Liver (tissue), 3 donors: ENCODE results near the gene ZSWIM6.

Experiments
- ATF3 ChIP-seq: IDR thresholded peaks from 2 replicates; pipeline ENCODE4 v1.6.1; 2016; ENCODE audit warnings: antibody characterized with exemption
- CTCF ChIP-seq: fragments of 150-350 bp; IDR thresholded peaks from 2 replicates; pipeline ENCODE4 v1.5.1; 2017; ENCODE audit warnings: improper control_type of control experiment, low read depth, low read length; ENCODE audit not compliant: missing input control
- EGR1 ChIP-seq, 2 donors: IDR thresholded peaks; 2 replicates each; pipeline ENCODE4 v1.6.1; 2016 to 2018; ENCODE audit warnings: antibody characterized with exemption in 2 of 2, low read depth in 2 of 2
- GABPA ChIP-seq, 2 donors: IDR thresholded peaks in 1 of 2; conservative IDR thresholded peaks in 1 of 2; 2 replicates each; pipeline ENCODE4 v1.6.1; 2016; ENCODE audit warnings: antibody characterized with exemption in 2 of 2, mild to moderate bottlenecking in 1 of 2, moderate library complexity in 1 of 2
- HNF4A ChIP-seq, 2 donors: conservative IDR thresholded peaks; 2 replicates each; pipeline ENCODE4 v1.6.1; 2016; ENCODE audit warnings: antibody characterized with exemption in 2 of 2, mild to moderate bottlenecking in 2 of 2
- HNF4G ChIP-seq: IDR thresholded peaks from 2 replicates; pipeline ENCODE4 v1.6.1; 2016; ENCODE audit warnings: antibody characterized with exemption
- JUND ChIP-seq, 2 donors: IDR thresholded peaks; 2 replicates each; pipeline ENCODE4 v1.6.1; 2016; ENCODE audit warnings: antibody characterized with exemption in 2 of 2
- MAX ChIP-seq: IDR thresholded peaks from 2 replicates; pipeline ENCODE4 v1.6.1; 2016; ENCODE audit warnings: antibody characterized with exemption
- RXRA ChIP-seq, 2 donors: IDR thresholded peaks; 2 replicates each; pipeline ENCODE4 v1.6.1; 2017 to 2018; ENCODE audit warnings: antibody characterized with exemption in 2 of 2, mild to moderate bottlenecking in 1 of 2
- TAF1 ChIP-seq: conservative IDR thresholded peaks from 2 replicates; pipeline ENCODE4 v1.6.1; 2016; ENCODE audit warnings: antibody characterized with exemption, mild to moderate bottlenecking
- YY1 ChIP-seq: IDR thresholded peaks from 2 replicates; pipeline ENCODE4 v1.6.1; 2016; ENCODE audit warnings: antibody characterized with exemption, mild to moderate bottlenecking
- TF ChIP-seq, protein P1 (sequence below): IDR thresholded peaks from 2 replicates; pipeline ENCODE4 v1.6.1; 2016; ENCODE audit warnings: antibody characterized with exemption, mild to moderate bottlenecking
- donor health status: healthy.
- donor health status: healthy.

DNA sequence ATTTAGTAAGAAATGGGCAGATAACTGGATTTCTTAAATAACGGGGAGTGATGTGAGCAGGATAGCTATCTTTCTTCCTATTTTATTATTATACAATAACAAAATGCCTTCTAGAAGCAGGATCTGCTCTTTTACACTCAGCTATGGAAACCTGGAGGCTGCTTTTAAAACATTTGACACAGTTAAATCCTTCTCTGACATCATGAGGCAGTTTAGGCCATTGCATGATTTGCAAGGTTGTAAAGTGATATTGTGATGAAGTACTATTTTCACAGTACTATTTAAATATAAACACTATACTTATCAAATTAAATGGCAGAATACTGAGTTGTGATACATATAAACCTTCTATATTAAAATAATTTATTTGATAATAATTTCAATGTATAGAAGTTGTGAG, 93.9 kb downstream of the ZSWIM6 start:
- no peak for TF ChIP-seq CTCF
- TF ChIP-seq, protein P1, sequence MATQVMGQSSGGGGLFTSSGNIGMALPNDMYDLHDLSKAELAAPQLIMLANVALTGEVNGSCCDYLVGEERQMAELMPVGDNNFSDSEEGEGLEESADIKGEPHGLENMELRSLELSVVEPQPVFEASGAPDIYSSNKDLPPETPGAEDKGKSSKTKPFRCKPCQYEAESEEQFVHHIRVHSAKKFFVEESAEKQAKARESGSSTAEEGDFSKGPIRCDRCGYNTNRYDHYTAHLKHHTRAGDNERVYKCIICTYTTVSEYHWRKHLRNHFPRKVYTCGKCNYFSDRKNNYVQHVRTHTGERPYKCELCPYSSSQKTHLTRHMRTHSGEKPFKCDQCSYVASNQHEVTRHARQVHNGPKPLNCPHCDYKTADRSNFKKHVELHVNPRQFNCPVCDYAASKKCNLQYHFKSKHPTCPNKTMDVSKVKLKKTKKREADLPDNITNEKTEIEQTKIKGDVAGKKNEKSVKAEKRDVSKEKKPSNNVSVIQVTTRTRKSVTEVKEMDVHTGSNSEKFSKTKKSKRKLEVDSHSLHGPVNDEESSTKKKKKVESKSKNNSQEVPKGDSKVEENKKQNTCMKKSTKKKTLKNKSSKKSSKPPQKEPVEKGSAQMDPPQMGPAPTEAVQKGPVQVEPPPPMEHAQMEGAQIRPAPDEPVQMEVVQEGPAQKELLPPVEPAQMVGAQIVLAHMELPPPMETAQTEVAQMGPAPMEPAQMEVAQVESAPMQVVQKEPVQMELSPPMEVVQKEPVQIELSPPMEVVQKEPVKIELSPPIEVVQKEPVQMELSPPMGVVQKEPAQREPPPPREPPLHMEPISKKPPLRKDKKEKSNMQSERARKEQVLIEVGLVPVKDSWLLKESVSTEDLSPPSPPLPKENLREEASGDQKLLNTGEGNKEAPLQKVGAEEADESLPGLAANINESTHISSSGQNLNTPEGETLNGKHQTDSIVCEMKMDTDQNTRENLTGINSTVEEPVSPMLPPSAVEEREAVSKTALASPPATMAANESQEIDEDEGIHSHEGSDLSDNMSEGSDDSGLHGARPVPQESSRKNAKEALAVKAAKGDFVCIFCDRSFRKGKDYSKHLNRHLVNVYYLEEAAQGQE = no peak
- no peak for TF ChIP-seq TAF1
- TF ChIP-seq RXRA (IDR thresholded peaks at IDR 0.05) = no peak
- TF ChIP-seq YY1 = no peak
- TF ChIP-seq ATF3 = no peak
- TF ChIP-seq EGR1 (IDR thresholded peaks at IDR 0.05; ENCODE audit: low read depth in 2 of 2) = no peak
- no peak for TF ChIP-seq HNF4G
- no peak for TF ChIP-seq MAX
- TF ChIP-seq JUND (IDR thresholded peaks at IDR 0.05) = no peak
- TF ChIP-seq HNF4A (conservative IDR thresholded peaks at IDR 0.05) = no peak
- no peak for TF ChIP-seq GABPA (IDR thresholded peaks at IDR 0.05 in 1 of 2, conservative IDR thresholded peaks at IDR 0.05 in 1 of 2)
